Neural cell (in vitro differentiated cells): Measurements from ENCODE around the gene SEC14L6. TPM values are rescaled to one million over a fixed set of nuclear protein-coding genes. Genes with fewer than 3 reads are reported as not detected.

Source experiments
- H2AFZ ChIP-seq: fragments of 200-600, 300-800 bp; sonication (generic), shearing (Covaris generic); 2 replicates; pipeline ENCODE4 v1.6.0; 2014; ENCODE audit warnings: low read depth, mild to moderate bottlenecking, antibody characterized with exemption, low read length, moderate library complexity
- H3F3A ChIP-seq: fragments of 200-600 bp; shearing (Covaris generic); 2 replicates; pipeline ENCODE4 v1.6.1; 2016; ENCODE audit warnings: mild to moderate bottlenecking, moderate library complexity, mixed read lengths, antibody characterized with exemption, low read length; ENCODE audit not compliant: insufficient read depth, poor library complexity, severe bottlenecking
- H3K27ac ChIP-seq: fragments of 200-600, 300-800 bp; sonication (generic), shearing (Covaris generic); 2 replicates; pipeline ENCODE4 v1.5.1; 2014; ENCODE audit warnings: mild to moderate bottlenecking, low read length, moderate library complexity
- H3K27me3 ChIP-seq: fragments of 300-800, 200-600 bp; sonication (generic), shearing (Covaris generic); 2 replicates; pipeline ENCODE4 v1.6.0; 2014; ENCODE audit warnings: mild to moderate bottlenecking, low read depth, low read length, moderate library complexity; ENCODE audit not compliant: insufficient read depth
- H3K36me3 ChIP-seq: fragments of 300-800, 200-600 bp; sonication (generic), shearing (Covaris generic); 2 replicates; pipeline ENCODE4 v1.5.1; 2014; ENCODE audit warnings: mild to moderate bottlenecking, antibody characterized with exemption, low read length, moderate library complexity; ENCODE audit not compliant: insufficient read depth
- H3K4me2 ChIP-seq: fragments of 300-800, 200-600 bp; sonication (generic), shearing (Covaris generic); 2 replicates; pipeline ENCODE4 v1.6.0; 2014; ENCODE audit warnings: mild to moderate bottlenecking, low read length
- H3K4me3 ChIP-seq: fragments of 300-800, 200-600 bp; sonication (generic), shearing (Covaris generic); 2 replicates; pipeline ENCODE4 v1.5.1; 2014; ENCODE audit warnings: mild to moderate bottlenecking, low read length, moderate library complexity
- H3K79me2 ChIP-seq: fragments of 200-600 bp; shearing (Covaris generic); replicated peaks from 2 replicates; pipeline ENCODE4 v1.6.0; 2014; ENCODE audit warnings: mild to moderate bottlenecking, low read length, moderate library complexity; ENCODE audit not compliant: insufficient read depth
- H3K9ac ChIP-seq: fragments of 300-800, 200-600 bp; sonication (generic), shearing (Covaris generic); 2 replicates; pipeline ENCODE4 v1.6.1; 2016; ENCODE audit warnings: mild to moderate bottlenecking, low read length, mixed read lengths
- H3K9me2 ChIP-seq: fragments of 200-600 bp; shearing (Covaris generic); 2 replicates; pipeline ENCODE4 v1.6.1; 2016; ENCODE audit warnings: mild to moderate bottlenecking, low read length, mixed read lengths; ENCODE audit not compliant: insufficient read depth
- H3K9me3 ChIP-seq: fragments of 200-600, 300-800 bp; sonication (generic), shearing (Covaris generic); 2 replicates; pipeline ENCODE4 v1.6.1; 2016; ENCODE audit warnings: mild to moderate bottlenecking, mixed run types, low read length, moderate library complexity, mixed read lengths
- H4K20me1 ChIP-seq: fragments of 200-600 bp; shearing (Covaris generic); 2 replicates; pipeline ENCODE4 v1.6.1; 2016; ENCODE audit warnings: mild to moderate bottlenecking, mixed run types; ENCODE audit not compliant: insufficient read depth
- CTCF ChIP-seq: fragments of 450-650 bp; IDR thresholded peaks from 2 replicates; pipeline ENCODE4 v1.5.1; 2014; ENCODE audit warnings: antibody characterized with exemption, mild to moderate bottlenecking, moderate library complexity; ENCODE audit not compliant: poor library complexity, severe bottlenecking
- EP300 ChIP-seq: fragments of 450-650 bp; conservative IDR thresholded peaks from 2 replicates; pipeline ENCODE4 v1.6.1; 2014; ENCODE audit warnings: antibody characterized with exemption, mild to moderate bottlenecking, moderate library complexity; ENCODE audit not compliant: poor library complexity, severe bottlenecking
- EZH2 ChIP-seq: fragments of 200-600, 300-800 bp; shearing (Covaris generic), sonication (generic); IDR thresholded peaks from 2 replicates; pipeline ENCODE4 v1.6.1; 2014; ENCODE audit warnings: antibody characterized with exemption, low read length, borderline replicate concordance, mild to moderate bottlenecking; ENCODE audit not compliant: insufficient read depth, poor library complexity, severe bottlenecking
- MXI1 ChIP-seq: fragments of 450-650 bp; conservative IDR thresholded peaks from 2 replicates; pipeline ENCODE4 v1.6.1; 2014; ENCODE audit warnings: antibody characterized with exemption, mild to moderate bottlenecking; ENCODE audit not compliant: poor library complexity, severe bottlenecking
- POLR2AphosphoS5 ChIP-seq: IDR thresholded peaks from 2 replicates; pipeline ENCODE4 v1.6.1; 2012
- RAD21 ChIP-seq: fragments of 450-650 bp; conservative IDR thresholded peaks from 2 replicates; pipeline ENCODE4 v1.6.1; 2014; ENCODE audit warnings: antibody characterized with exemption, mild to moderate bottlenecking, moderate library complexity
- REST ChIP-seq: IDR thresholded peaks from 2 replicates; pipeline ENCODE4 v1.6.1; 2012; ENCODE audit warnings: borderline replicate concordance
- SMC3 ChIP-seq: fragments of 450-650 bp; conservative IDR thresholded peaks from 2 replicates; pipeline ENCODE4 v1.6.1; 2014; ENCODE audit warnings: antibody characterized with exemption, mild to moderate bottlenecking, moderate library complexity; ENCODE audit not compliant: poor library complexity
- TAF1 ChIP-seq: IDR thresholded peaks from 2 replicates; pipeline ENCODE4 v1.6.1; 2012; ENCODE audit warnings: low read depth
- polyA plus RNA-seq: library from polyadenylated mRNA; depleted of rRNA; stranded (reverse); fragments of >200 nt; gene quantifications from 2 replicates; pipeline ENCODE4 v1.2.3, GENCODE V29; 2014

Gene SEC14L6
- polyA plus RNA-seq, 1 donor from 2014 or later, result not detected

- Histone ChIP-seq H3K27ac (no peak overlapping the region), H3K27me3 (no peaks in the 10 kb centered on the region), H3K9me3 (no peaks in the 10 kb centered on the region), H3K4me2 (no peak overlapping the region), H2AFZ (no peak overlapping the region), H3K9me2 (no peaks in the 10 kb centered on the region), H3K36me3 (no peaks in the 10 kb centered on the region), H4K20me1 (no peaks in the 10 kb centered on the region), H3K4me3 (no peak overlapping the region), H3K9ac (no peak overlapping the region), H3F3A (no peaks in the 10 kb centered on the region), H3K79me2 (no peaks in the 10 kb centered on the region)
- TF ChIP-seq CTCF, result no peak
- no peak for TF ChIP-seq RAD21
- TF ChIP-seq SMC3, result no peak
- TF ChIP-seq EP300, result no peak
- TF ChIP-seq TAF1, result no peak
- no peak for TF ChIP-seq MXI1
- no peak for TF ChIP-seq REST
- no peak for TF ChIP-seq EZH2
- TF ChIP-seq POLR2AphosphoS5, result no peak
Measured at GRCh38 chr22:30564045-30564760, 17.7 kb upstream of the SEC14L6 start.

DNA sequence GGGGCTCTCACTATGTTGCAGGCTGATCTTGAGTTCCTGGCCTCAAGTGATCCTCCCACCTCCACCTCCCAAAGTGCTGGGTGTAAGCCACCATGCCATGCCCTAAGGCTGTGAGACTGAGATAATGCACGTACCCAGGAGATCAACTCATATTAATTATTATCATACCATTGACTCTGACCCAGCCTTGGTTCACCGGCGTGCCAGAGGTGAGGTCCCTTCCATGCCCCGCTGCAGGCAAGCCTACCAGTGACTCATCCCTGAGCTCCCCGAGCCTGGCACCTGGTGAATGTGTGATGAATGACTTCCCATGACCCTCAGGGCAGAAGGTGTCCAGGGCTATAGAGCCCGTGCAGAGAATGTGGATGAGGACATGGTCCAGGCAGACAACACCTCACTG lies 15.8 kb upstream of the SEC14L6 start:
- H3K27ac ChIP-seq, result no peak overlapping the region
- TF ChIP-seq MXI1, result no peak
- TF ChIP-seq RAD21, result no peak
- no peak for TF ChIP-seq POLR2AphosphoS5
- no peak for TF ChIP-seq EZH2
- no peak for TF ChIP-seq REST
- TF ChIP-seq TAF1, result no peak
- H3K9ac ChIP-seq, result no peak overlapping the region

More for the DNA sequence above, 15.8 kb upstream of the SEC14L6 start:
- no peak overlapping the region for H2AFZ ChIP-seq
- no peaks in the 10 kb centered on the region for H3K27me3 ChIP-seq
- H3K79me2 ChIP-seq, result no peaks in the 10 kb centered on the region
- H4K20me1 ChIP-seq, result no peaks in the 10 kb centered on the region
- no peaks in the 10 kb centered on the region for H3K9me2 ChIP-seq
- no peaks in the 10 kb centered on the region for H3K9me3 ChIP-seq
- no peaks in the 10 kb centered on the region for H3K36me3 ChIP-seq
- no peaks in the 10 kb centered on the region for H3F3A ChIP-seq
- no peak overlapping the region for H3K4me3 ChIP-seq
- H3K4me2 ChIP-seq, result no peak overlapping the region
